ENCODE results near the gene DOK5.
"Not testable (repeated sequence)": the region's sequence is repeated elsewhere in the genome, so short reads cannot be mapped to it uniquely, and the experiment has no call there.

DOK5 gene

DNA sequence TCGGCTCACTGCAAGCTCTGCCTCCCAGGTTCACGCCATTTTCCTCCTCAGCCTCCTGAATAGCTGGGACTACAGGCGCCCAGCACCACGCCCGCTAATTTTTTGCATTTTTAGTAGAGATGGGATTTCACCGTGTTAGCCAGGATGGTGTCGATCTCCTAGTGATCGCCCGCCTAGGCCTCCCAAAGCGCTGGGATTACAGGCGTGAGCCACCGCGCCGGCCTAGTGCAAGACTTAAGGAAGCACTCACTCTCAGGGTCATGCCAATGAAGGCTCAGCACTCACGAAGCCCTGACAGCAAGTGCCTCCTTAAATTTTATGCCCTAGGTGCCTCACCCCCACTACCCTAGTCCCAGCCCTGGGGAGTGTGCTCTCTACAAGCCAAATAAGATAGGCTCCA is 4.7 kb upstream of the DOK5 start:
- no peak for DNase-seq (ENCODE audit: low read depth in 1 of 2, low spot score in 1 of 2)

DNA sequence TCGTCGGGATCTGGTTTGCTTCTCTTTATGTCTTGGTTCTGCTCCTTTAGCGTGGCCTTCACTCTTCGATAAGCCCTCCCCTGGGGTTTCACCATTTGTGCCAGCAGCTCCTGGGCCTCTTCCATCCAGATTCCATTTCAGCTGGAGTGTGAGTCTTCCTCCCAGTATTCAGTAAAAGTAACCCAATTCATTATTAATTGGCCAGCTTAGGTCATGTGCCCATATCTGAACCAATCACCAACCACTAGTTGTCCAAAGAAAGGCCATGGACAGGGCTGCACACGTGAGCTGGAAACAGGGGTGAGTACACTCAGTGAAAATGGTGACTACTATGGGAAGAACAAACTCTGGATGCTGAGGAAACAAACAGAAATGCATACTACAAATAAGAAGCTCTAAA is 2.8 kb upstream of the DOK5 start:
- no peak for DNase-seq (ENCODE audit: low read depth in 1 of 2, low spot score in 1 of 2)

DNA sequence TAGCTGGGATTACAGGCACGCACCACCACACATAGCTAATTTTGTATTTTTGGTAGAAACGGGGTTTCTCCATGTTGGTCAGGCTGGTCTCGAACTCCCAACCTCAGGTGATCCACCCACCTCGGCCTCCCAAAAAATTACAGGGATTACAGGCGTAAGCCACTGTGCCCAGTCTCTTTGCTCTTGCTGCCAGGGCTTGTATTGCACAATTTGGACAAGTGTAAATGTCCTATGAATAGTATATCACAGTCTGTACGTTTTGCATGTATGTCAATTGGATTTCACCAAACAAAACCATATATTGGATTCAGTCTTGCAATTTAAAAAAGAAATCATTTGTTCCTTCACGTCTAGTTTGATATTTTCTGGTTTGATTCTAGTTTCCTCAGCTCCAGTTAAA is 2.1 kb upstream of the DOK5 start:
- no peak for DNase-seq (ENCODE audit: low read depth in 1 of 2, low spot score in 1 of 2)

DNA sequence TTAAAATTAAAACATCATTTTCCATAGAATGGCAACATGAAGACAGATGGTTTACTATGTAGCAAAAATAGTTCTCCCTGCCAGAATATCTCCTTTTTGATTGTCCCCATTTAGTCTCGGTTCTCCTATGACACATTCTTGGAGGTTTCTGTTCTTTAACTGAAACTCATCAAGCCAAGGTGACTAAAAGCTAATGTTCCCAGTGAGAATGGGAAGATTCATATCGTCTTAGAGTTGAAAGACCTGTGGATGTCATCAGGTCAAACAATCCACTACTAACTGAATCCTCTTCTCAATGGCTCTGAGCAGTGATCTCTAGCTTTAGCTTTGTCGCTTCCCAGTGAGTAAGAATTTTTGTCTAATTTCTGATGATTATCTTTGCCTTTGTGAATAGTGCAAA is 1.3 kb upstream of the DOK5 start:
- no peak for DNase-seq (ENCODE audit: low read depth in 1 of 2, low spot score in 1 of 2)

DNA sequence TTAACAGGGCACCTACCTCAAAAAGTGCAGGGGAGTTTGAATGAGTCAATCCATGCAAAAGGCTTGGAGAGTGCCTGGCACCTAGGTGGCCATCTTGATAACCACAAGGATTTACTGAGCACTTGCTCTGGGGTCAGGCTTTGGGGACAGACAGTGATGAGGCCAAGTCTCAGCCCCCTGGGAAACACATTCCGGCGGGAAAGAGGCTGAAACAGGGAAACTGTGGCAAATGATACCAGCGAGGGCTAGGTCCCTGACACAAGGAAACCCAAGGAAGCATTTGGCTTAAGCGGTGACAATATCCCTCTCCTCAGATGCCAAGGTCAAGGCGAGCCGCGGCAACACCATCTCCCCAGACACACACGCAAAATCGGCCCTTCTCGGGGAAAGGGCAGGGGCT is 527 bp upstream of the DOK5 start:
- DNase-seq (ENCODE audit: low read depth in 1 of 2, low spot score in 1 of 2) = no peak

DNA sequence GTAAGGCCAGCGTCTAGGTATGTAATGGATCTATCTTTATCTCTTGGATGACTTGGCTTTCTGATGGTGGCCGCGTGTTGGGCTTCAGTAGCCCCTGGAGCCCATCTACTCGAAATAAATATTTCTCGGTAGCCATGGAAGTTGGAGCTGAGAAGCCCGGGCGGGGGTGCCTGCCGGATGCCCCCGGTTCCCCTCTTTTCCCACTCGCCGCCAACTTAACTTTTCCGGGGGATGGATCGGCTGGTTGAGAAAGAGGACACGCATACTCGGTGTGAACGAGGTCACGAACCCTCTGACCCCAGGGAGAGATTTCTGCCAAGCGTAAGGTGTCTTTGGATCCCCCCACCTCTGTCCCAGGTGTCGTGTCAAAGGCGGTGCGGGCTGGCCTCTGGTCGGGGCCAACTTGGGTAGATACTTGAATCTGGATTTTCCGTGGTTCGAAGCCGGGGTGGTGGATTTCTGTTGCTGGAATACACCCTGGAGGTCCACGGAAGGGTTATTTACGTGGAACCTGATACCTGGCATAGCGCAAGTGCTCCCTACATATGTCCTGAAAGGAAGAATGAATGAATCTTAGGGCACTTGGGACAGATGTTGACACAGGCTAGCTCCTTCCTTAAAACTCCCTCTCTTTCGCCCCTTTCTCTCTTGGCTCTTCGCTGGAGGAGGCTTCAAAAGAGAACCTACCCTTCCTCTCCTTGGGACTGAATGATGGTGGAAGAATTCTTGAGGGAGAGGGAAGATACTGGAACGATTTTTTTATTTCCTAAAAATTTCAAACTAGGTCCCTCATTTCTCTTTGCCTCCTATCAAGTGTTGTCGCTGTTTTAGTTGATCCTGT is 996 bp downstream of the DOK5 start:
- DNase-seq (ENCODE audit: low read depth in 1 of 2, low spot score in 1 of 2) = no peak

DNA sequence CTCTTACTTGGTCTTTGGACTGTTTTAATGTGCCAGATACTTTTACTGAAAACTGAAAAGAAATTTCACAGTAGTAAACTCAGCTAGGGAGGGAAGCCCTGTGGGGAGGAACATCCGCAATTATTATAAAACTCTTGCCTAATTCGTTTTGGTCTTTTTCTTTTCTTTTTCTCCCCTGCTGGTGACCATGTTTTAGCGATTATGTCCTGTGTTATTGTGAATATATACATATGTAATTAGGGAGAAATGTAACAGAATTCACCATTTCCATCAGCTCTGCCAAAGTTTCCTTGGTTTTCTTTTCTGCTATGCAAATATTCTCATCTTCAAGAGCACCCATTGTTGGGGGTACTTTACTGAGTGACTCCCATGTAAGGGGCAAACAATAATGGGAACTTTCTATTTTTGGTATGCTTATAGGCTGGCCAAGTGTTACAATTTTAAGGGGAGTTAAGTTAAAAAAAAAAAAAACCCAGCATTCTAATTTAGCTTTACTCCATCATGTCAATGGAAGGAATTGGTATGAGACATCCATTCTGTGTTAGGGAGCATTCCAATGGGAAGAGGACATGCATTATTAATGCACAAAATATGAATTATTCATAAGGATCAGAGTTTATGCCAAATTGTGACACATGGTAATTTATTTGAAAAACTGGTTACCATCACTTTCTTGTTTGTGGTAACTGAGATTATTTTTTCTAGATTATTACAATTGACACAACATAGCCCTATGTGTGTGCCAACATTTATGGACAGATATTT is 2.0 kb downstream of the DOK5 start:
- DNase-seq (ENCODE audit: low read depth in 1 of 2, low spot score in 1 of 2) = no peak

DNA sequence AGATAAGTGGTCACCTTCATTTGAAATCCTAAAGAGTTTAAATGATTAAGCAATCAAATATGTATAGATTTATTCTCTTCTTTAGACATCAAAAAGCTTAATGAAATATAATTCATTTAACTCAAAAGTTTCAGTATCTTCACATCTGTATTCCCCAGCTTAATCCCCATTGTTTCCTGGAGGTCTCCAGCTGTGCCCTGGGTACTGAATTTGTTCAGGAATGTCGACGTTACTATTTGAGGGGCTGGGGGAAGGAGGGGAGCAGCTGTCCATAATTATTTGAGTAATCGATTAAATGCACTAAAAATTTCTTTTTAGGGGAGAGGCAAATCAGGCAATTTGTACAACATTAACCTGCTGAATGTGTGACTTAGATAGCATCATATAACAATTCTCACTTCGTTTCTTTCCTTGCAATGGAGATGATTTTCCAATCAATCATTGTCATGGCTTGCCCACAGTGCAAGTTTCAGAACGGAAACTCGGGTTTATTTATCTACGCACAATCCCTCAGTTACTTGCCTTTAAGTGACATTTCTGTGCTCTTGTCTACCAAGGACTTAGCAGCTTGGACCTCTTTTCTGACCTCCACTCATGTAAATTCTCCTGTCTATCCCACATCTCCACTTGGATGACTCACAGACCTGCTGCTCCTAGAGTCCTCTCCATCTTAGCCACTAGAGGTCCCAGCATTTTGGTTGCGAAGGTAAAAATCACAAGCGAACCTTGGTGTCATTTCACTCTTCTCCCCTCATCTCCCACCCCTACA is 3.9 kb downstream of the DOK5 start:
- no peak for DNase-seq (ENCODE audit: low read depth in 1 of 2, low spot score in 1 of 2)

DNA sequence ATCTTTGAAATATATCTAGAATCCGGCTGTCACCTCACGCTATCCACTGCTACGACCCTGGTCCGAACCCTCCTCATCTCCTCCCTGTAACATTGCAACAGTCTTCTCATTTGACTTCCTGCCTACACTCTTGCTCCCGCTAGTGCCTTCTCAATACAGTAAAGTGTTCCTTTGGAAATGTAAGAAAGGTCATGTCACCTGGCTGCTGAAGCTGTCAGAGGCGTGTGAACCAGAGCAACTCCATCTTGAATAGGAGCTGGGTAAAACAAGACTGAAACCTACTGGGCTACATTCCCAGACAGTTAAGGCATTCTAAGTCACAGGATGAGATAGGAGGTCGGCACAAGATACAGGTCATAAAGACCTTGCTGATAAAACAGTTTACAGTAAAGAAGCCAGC is 4.5 kb downstream of the DOK5 start:
- not testable (repeated sequence) for DNase-seq (ENCODE audit: low read depth in 1 of 2, low spot score in 1 of 2)

DNA sequence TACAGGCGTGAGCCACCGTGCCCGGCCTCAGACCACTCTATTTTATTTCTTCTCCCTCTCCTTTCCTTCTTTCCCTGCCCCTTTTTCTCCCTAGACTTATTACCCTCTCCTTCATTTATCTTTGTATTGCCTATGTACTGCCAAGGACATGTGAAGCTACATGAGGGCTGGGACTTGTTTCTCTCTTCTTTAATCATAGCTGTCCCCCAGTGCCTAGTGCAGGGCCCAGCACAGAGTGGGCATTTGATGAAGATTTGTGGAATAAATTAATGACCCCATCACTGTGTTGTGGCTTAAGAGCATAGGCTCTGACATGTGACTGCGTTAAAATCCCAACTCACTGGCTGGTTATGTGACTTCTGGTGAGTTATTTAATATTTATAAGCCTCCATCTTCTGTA is 6.0 kb downstream of the DOK5 start:
- DNase-seq (ENCODE audit: low read depth in 1 of 2, low spot score in 1 of 2) = no peak

DNA sequence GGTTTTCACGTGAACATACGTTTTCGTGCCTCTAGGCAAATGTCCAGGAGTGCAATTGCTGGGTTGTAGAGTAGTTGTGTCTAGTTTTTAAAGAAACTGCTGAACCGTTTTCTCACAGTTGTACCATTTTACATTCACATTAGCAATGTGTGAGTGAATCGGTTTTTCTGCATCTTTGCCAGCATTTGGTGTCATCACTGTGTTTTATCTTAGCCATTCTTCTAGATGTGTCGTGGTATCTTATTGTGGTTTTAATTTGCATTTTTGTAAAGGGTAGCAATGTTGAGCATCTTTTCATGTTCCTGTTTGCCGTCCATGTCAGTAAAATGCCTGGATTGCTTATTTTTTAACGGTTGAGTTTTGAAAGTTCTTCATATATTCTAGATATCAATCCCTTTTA is 10.2 kb downstream of the DOK5 start:
- DNase-seq (ENCODE audit: low read depth in 1 of 2, low spot score in 1 of 2) = no peak

DNA sequence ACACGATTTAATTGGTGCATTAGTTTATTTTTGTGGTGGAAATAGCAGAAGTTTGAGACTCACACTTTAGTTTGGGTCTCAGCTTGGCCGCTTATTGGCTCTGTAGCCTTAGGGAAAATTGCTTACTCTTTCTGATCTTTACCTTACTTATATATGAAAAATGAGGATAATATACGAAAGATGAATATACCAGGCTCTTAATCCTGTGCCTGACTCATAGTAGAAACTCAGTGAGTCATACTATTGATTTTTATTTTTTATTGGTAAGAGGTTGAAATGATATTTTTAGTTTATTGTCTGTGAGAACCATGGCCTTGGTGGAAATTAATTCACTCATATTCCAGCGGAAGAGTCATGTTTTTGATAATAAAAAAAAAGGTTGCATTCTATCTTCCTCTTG is 11.2 kb downstream of the DOK5 start:
- no peak for DNase-seq (ENCODE audit: low read depth in 1 of 2, low spot score in 1 of 2)

DNA sequence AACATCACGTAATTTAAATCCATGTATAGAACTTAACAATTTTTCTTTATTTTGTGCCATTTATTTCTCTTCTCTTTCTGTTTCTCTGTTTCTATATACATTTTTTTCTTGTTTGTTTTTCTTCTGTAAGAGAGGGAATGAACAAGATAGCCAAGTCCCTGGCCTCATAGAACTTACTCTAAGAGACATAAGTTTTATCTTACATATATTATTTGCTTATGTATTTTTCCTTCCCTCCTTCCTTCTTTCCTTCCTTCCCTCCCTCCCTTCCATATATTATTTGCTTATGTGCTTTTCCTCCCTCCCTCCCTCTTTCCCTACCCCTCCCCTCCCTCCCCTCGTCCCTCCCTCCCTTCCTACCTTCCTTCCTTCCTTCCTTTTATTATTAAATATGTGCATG is 13.0 kb downstream of the DOK5 start:
- DNase-seq (ENCODE audit: low read depth in 1 of 2, low spot score in 1 of 2) = no peak

DNA sequence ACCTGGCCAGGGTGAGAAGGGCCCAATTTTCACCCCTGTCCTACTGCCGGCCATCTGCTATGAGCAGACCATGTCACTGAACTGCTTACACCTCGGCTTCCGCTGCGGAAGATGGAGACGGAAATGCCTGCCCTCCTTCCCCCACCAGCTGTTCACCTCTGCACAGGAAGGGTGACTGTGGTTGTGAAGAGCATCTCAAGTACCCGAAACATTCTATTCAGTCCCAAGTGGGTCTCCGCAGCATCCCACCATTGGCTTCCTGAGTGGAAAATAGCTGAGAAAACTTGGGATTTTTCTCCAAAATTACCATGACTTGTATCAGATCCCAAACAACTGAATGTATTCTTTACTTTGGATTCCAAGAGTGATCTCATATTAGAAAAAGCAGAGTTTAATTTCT is 16.1 kb downstream of the DOK5 start:
- DNase-seq (ENCODE audit: low read depth in 1 of 2, low spot score in 1 of 2) = no peak

DNA sequence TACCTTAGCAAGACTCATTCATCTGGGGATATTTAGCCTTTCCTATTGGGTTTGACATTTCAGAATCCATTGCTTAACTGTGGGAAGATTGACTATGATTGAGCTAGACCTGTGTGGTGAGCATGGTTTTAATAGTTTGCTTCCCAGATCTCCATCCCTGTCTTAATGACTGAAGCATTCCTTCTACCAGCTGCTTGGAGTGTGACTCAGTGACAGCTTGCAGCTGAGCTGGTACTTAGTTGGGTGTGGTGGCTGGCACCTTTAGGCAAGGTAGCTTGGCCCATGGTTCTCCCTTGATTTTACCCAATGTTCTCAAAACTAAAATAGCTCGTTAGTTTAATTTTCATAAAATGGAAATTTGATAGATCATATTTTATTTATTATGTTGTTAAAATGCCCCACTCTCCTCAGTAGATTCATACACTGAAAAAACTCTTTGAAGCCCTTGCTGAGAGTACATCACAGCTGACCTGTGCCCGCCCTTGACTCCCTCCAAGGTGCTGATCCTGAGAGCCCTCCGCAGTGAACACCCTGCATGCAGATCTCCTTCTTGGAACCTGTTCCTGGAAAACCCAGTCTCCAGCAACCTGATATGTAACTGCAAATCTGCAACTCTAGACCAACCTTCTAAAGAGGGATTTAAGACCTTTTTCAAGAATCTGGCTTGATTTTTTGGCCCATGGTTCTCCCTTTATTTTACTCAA is 19.1 kb downstream of the DOK5 start:
- no peak for DNase-seq (ENCODE audit: low read depth in 1 of 2, low spot score in 1 of 2)

DNA sequence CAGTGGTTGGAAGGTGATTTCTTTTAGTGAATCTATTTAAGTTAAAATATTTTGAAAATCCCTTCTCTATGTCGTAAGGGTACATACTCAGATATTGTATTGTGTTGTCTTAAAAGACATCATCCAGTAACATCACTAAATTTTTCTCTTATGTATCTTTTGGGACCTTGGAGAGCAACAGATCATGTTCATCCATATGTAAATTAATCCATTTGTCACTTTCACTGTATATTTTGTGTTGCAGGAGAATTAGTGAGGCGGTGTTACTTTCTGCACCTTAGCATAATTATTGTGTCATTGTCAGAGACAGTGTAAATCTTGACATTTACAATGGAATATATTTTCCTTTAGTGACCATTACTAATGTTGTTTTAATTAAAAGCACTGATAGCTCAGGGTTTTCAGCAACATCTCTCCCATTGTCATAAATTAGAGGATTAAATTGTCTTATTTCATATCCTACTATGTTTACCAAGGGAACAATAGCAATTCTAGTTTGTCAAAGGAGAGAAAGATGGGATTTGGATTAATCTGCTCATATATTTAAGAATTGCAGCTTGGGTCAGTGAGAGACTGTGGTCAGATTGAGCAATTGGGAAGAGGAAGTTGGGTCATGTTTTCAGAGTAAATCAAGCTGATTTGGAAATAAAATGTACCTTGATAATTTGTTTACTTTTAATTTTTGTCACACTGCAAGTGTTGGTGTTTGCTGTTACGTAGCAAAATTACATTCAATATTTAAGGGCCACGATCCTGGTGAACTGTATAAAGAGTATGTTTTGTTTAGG is 22.7 kb downstream of the DOK5 start:
- no peak for DNase-seq (ENCODE audit: low read depth in 1 of 2, low spot score in 1 of 2)

DNA sequence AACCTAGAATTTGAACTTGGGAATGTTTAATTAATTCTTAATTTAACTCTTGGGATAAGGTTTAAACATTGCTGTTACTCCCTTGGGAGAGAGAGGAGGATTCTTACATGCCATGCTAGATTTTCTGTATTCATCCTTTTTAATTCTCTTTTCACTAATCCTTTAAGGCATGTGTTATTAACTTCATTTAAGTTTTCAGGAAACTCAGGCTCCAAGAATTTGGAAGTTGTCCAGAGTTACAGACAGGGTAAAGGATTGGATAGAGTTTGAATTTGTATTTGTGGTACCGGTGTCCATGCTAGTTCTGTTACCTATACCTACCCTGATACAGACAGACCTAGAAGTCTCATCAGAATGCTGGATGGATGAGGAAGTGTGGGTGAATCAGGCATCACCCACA is 23.7 kb downstream of the DOK5 start:
- no peak for DNase-seq (ENCODE audit: low read depth in 1 of 2, low spot score in 1 of 2)

DNA sequence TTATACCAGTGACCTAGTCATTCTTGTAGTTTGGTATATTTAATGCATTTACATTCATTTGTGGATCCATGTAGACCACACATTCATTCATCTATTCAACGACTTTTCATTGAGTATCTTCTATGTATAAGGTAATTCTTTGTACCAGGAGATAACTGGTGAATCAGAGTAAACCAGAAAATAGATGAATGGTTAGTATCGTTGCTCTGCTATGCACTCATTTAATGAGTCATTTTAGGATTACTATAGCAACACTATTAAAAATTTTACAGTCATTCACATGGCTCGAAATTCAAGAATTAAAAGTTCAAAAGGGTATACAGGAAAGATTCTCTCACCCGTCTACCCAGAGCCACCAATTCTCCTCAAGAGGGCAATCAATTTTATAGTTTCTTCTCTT is 26.8 kb downstream of the DOK5 start:
- no peak for DNase-seq (ENCODE audit: low read depth in 1 of 2, low spot score in 1 of 2)

DNA sequence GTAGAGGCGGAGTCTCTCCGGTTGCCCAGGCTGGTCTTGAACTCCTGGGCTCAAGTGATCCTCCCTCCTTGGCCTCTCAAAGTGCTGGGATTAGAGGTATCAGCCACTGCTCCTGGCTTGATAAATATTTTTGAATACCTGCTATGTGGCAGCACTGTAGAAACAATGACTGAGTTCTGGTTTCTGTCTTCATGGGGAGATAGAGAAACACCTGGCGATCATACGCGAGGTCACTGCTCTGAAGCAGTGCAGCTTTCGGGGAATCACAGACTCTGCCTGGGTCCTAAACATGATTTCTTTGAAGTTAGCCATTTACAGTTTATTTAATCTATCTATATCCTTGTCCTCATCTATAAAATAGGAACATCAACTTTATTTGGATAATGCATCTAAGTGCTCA is 31.2 kb downstream of the DOK5 start:
- DNase-seq (ENCODE audit: low read depth in 1 of 2, low spot score in 1 of 2) = no peak

DNA sequence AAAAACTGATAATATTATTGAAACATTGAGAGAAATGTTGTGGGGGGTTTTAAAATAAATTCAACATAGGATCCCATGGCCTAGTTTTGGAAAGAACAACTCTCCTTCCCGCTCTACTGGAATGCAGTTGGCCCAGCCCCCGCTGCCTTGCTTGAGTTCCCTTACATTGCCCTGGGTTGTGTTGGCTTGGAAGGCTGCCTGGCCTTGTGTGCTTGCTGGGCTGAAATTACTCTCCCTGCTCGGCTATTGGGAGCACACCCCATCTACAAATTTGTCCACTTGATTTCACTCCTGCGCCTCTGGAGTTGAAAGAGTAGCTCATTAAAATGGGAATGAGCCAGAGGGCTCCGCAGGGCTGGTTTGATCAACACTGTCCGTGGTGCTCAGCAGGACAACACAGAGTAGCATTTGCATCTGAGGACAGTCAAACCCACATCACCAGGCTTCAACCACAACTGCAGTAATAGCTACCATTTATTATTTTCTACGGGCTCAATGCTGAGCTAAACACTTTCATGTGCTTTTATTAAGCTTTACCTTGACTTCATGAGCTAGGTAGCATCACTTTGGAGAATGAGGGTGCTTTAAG is 35.2 kb downstream of the DOK5 start:
- no peak for DNase-seq (ENCODE audit: low read depth in 1 of 2, low spot score in 1 of 2)
